ENCODE measurements around the gene DOLPP1.
"Not testable (repeated sequence)": the region's sequence is repeated elsewhere in the genome, so short reads cannot be mapped to it uniquely, and the experiment has no call there.

The DOLPP1 gene

DNA sequence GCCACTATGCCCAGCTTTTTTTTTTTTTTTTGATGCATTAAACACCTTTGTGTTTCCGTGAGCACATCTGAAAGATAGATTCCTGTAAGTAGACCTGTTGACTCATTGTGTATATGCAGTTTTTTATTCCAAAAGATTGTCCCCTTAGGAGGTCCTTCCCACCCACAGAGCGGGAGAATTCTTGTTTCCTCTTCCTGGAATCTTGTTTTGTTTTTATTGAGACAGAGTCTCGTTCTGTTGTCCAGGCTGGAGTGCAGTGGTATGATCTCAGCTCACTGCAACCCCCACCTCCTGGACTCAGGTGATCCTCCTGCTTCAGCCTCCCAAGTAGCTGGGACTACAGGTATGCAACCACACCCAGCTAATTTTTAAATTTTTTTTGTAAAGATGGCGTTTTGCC is 37.9 kb downstream of the DOLPP1 start:
- no peak for DNase-seq

DNA sequence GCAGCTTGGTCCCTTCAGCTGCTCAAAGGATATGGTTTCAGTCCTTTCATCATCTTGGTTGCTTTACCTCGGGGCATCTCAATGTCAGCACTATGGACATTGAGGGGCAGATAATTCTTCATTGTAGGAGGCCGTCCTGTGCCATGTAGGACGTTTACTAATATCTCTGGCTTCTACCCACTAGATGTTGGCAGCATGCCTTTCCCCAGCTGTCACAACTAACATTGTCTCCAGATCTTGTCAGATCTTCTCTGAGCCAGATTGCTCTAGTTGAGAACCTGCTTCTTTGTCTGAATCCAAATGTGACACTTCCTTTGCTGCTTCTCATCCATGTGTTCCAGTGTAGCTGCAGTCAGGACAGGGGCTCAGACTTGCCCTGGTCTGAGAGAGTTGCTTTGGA is 40.6 kb downstream of the DOLPP1 start:
- DNase-seq, result no peak

DNA sequence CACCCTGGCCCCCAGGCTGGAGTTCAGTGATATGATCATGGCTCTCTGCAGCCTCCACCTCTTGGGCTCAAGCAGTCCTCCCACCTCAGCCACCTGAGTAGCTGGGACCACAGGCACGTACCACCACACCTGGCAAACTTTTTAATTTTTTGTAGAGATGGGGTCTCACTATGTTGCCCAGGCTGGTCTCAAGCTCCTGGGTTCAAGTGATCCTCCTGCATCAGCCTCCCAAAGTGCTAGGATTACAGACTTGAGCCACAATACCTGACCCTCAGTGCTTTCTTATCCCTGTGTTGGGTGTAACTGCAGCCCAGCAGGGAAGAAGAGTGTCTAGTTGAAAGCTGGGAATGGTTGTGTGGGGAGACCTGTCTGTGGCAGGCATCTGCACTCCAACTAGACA is 41.2 kb downstream of the DOLPP1 start:
- no peak for DNase-seq

DNA sequence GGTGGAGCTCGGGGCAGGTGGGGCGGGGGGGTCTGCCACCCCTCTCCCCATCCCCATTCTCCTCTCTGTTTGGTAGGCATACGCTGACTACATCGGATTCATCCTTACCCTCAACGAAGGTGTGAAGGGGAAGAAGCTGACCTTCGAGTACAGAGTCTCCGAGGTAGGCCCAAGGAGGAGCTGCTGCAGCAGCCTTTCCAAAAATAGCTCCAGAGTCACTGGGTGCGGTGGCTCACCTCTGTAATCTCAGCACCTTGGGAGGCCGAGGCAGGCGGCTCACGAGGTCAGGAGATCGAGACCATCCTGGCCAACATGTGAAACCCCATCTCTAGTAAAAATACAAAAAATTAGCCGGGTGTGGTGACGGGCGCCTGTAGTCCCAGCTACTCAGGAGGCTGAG is 42.1 kb downstream of the DOLPP1 start:
- not testable (repeated sequence) for DNase-seq

DNA sequence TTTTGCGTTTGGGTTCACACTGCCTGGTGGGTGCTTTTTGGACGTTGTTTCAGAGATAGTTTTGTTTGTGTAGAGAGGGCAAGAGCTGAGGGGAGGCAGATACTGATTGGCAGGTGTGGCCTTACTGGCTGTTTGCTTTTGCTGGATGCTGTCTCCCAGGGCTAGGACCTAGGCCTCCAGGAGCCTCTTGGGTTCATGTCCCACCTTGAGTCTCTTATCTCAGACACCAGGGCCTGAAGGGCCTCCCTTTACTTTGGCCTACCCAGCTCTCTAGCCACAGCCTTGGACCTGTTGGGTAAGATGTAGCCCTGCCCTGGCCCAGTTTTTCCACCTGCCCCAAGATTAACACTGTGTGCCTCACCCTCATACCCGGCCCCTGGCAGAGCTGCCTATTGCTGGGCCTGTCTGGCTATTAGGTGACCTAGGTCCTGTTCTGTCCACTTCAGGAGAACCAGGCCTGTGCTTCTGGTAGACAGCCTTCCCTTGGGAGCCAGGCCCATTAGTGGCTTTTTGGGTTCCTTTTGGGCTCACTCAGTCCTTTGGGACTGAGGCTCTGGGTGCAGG is 43.7 kb downstream of the DOLPP1 start:
- no peak for DNase-seq

DNA sequence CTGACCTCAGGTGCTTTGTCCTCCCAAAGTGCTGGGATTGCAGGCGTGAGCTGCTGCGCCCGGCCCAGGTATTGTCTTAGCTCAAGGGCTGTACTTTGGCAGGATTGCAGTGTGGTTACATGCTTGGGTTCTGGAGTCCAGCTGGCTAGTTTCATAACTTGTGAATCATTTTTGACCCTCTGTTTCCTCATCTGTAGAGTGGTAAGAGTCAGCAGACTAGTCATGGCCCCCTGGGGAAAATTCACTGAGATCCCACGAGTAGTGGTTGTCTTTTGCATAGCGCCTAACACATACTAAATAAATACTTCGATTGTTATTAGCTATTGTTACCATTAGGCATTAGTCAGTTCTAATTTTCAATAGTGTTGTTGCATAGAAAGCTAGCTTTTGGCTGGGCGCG is 44.6 kb downstream of the DOLPP1 start:
- DNase-seq, result no peak

DNA sequence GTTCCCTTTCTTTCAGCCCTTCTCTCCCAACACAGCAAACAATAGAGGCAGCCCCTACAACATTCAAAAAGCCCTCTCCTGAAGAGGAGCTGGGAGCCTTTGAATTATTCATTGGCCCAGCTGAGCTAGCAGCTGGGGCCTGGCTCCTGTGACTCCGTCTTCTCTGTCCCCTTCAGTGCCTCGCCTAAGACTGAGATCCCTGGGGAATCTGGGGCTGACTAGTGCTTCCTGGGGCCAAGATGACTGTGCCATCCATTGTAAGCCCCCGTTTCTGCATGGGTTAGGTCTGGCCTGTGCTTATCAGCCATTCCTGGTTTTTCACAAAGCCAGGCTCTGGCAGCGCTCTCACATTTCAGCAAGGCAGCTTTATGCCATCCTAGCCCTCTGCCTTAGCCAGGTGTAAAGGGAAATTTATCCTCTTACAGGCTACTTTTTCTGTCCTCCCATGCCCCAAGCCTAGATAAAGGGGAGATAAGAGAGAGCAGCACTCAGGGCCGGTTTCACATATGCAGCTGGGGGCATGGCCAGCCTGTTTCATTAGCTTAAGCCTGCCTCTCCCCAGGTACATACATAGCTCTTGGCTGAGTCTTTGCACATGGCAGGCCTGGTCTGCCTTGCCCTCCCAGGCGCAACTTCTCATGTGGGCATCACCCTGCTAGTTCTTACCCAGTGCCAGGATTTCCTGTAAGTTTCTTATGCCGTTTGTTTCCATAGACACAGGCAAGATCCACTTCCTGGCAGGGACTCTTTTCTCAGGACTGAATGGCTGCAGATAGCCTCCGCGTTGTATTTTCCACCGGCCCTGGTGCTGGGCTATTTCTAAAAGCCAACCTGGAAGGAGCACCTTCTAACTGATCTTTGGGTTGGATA is 46.1 kb downstream of the DOLPP1 start:
- no peak for DNase-seq

DNA sequence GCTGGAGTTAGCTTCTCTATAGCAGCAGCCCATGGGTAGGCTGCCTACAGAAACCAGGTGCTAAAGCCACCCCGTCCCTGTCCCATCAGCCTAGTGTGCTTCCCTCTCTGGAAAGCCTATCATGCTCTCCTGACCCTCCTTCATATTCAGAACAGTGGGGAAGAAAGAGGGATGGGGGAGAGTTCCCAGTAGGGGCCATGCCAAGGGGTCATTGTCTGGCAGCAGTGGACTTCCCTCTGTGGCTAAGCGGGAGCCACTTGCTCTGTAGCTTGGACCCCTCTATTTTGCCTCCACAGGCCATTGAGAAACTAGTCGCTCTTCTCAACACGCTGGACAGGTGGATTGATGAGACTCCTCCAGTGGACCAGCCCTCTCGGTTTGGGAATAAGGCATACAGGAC is 47.8 kb downstream of the DOLPP1 start:
- DNase-seq, result no peak

DNA sequence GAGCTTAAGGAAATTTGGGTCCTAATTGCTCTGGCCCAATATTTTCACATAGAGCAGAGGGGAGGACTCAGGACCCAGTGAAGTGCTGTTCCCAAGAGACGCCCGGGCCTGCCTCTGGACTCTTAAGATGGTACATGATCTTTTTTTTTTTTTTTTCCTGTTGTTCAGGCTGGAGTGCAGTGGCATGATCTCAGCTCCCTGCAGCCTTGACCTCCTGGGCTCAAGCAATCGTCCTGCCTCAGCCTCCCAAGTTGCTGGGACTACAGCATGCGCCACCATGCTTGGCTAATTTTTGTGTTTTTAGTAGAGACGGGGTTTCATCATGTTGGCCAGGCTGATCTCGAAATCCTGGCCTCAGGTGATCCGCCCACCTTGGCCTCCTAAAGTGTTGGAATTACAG is 49.4 kb downstream of the DOLPP1 start:
- DNase-seq, result not testable (repeated sequence)

DNA sequence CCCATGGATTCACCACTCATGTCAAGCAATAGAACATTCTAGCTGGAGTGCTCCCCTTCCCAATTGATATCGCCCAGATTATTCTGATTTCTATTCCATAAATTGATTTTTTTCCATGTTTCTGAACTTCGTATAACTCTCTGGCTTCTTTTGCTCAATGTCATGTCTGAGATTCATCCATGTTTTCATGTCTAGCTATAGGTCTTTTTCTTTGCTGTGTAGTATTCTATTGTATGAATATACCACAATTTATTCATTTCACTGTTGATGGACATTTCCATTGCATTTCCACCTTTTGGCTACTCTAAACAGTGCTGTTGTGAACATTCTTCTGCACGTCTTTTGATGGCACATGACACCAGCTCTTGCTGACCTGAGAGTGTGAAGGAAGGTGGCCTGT is 49.9 kb downstream of the DOLPP1 start:
- no peak for DNase-seq

DNA sequence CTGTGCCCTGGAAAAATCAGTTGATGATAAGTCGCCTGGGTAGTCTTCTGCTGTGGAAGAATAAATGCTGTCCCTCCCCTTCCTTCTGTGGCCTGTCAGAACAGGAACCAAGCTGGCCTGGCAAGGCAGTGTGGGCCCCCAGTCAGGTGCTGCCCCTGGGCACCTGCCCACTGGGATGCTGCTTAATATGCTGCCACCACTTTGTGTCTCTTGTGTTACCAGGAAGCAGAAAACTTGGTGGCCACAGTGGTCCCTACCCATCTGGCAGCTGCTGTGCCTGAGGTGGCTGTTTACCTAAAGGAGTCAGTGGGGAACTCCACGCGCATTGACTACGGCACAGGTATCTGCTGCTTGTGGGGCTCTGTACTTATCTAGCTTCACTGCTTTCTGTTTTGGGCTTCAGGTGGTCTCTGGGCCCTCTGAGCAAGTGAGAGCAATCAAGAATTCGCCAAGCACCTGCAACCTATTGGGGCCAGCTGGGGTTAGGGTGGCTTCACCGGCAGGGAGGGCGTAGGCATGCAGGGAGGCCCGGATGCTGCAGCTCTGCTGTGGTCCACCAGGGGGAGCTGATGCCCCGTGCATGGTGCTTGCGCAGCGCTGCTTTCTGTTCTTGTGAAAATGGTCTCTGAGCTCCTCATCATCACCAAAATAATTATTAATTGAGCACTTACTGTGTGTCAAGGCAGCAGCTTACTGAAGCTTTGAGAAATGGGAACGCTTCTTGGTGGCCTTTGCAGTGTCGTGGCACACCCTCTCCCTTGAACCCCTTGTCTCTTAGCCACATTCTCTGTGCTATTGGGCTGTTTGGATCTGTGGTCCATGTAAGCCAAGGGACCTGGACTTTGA is 50.6 kb downstream of the DOLPP1 start:
- DNase-seq, result peak; percentile 83

DNA sequence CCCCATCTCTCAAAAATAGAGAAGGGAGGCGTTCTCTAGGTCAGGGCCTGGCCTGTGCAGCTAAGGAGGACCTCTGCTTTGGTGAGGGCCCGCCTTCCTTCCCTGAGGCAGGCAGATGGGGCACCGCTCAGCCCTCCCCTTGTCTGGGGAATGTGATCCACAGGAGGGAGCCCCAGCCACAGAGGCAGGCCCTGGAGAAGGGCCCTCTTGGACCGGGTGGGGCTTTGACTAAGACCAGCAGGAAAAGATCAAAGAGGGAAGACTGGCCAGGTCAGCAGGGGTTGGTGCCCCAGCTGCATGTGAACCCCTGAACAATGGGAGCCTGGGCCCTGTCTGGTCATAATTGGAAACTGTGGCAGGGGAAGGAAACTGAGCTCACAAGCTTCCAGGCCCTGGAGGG is 52.2 kb downstream of the DOLPP1 start:
- no peak for DNase-seq

DNA sequence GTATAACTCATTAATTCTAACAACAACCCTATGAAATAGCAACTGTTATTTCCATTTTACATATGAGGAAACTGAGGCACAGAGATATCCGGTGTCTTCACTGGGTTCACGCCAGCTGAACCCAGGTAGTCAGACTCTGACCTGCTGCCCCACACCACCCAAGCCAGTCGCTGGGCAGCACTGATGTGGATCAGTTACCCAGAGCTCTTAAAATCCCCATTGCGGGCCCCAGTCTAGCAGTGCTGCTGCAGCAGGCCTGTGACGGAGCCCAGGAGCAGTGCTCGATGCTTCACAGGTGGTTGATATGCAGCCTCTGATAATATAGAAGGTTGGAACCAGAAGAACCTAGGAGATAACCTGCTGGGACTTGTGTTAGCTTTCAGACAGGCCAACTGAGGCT is 54.6 kb downstream of the DOLPP1 start:
- no peak for DNase-seq

DNA sequence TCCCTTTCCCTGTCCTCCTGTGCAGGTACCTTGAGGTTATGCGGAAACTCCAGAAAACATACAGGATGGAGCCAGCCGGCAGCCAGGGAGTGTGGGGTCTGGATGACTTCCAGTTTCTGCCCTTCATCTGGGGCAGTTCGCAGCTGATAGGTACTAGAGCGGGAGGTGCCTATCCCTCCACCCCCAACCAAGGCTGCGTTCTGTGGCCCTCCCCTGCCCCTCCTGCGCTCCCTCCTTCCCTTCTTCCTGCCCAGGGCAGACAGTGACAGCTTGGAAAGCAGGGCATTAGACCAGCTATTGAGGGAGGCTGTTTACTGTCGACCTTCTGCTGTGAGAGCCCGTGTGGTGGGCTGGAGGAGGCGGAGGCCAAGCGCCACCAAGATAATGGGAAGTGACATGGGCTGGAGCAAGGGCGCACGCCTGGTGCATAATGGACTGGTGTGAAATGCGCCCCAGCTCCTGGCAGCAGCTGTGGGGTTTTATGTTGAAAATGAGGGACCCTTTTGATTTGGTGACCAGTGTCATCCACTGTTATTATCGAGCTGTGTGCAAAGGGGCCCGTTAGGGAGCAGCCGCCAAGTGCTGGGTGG is 55.6 kb downstream of the DOLPP1 start:
- DNase-seq, result no peak

DNA sequence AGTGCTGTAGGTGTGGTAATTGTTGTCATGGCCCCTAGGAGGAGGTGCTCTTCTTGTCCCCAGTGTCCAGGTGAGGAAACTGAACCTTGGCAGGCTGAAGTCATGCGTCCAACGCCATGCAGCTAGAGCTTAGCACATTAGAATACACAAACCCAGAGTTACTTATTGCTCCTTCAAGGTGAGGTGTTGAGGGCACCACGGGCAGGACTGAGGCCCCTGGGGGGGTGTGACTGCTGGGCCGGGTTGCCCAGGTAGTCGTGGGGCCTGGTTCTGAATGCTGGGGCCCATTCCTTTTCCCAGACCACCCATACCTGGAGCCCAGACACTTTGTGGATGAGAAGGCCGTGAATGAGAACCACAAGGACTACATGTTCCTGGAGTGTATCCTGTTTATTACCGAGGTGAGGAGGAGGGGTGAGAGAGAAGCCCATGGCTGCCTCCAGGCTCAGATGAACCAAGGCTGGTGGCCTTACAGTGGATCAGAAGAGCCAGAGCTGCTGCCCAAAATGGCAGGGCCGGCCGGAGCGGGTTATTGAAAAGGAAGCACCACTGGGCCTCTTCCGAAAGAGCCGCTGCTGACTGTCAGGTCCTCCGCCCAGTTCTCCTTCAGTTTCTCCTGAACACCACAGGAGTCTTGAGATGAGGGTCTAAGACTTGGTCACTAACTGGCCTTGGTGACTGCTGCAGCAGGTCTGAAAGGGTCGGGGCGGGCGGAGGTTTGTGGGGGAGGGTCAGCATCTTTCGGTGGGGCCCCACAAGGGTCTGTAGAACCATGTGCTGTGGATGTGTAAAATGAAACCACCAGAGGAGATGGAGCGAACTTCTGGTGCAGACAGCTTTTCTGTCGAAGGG is 56.6 kb downstream of the DOLPP1 start:
- DNase-seq, result no peak

DNA sequence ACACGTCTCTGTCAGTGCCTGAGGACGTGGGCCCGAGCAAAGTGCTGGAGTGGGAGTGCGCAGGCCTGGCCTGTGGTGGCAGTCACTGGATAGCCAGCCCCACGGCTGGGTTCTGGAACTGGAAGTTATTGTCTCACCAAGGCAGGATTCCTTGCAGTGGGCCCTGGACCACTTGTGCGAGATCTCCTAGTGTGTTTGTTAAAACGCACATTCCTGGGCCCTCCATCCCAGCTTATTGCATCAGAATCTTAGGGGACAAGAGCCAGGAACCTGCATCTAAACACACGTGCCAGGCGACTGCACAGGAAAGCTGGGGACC is 57.2 kb downstream of the DOLPP1 start:
- no peak for DNase-seq

DNA sequence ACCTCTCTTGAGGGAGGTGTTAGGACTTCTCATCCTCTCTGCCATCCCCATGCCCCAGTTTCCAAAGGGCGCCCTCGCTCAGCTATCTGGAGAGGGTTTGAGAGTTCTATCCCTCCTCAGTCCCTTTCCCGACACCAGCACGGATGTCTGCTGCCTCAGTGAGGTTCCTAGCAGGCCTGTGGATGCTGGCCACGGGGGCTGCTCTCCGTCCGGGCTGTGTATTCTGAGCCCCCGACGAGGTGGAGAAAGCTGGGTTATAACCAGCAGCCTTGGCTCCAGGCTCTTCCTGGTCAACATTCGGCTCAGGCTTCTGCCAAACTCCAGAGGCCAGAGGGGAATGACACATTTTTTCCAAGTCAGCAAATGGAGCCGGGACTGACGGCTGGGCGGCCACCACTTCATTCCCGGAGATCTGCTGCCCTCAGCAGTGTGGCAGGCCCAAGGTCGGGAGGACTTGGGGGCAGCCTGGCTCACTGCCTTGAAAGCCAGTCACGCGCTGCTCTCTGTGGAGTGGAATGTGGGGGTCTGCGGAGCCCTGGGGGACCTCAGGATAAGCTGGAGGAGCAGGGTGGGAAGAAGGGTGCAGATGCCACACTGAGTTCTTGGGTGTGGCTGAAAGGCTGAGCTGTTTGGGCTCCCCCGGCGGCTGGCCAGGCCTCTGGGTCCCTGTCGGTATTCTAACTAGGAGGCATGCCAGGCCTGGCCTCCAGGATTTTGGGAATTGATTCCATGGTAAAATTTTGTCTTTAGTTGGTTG is 57.7 kb downstream of the DOLPP1 start:
- DNase-seq, result no peak

DNA sequence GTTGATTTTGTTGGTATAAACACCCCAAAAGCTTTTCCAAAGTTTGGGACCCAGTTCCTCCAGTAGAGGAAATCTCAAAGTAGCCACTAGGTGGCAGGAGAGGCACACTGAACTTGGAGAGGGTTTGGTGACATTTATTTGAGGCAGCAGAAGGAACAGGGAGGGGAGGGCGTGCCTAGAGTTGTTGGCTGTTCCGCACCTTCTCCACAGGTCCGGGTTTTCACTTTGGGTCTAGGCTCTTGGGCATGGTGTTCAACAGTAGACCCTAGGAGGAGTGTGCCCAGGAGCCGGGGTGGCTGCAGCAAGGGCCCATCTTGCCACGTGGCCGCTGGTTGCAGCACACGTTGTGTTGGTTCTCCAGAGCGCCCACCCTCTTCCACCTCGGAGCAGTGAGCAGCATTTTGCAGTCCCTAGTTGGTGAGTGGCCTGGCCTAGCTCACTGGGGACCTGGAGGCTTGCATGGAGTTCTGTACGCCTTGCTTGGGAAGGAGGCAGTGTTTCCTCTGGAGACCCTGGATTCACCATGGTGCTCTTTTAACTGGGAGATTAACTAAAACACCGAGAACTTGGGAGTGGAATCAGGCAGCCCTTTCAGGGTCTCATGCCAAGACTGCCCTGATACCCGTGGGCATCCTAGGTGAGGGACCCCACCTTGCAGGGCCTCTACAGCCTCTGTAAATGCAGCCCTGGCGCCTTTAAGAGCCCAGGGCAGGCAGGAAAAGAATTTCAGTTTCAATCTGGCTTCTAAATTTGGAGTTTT is 58.5 kb downstream of the DOLPP1 start:
- DNase-seq, result peak; percentile 88

DNA sequence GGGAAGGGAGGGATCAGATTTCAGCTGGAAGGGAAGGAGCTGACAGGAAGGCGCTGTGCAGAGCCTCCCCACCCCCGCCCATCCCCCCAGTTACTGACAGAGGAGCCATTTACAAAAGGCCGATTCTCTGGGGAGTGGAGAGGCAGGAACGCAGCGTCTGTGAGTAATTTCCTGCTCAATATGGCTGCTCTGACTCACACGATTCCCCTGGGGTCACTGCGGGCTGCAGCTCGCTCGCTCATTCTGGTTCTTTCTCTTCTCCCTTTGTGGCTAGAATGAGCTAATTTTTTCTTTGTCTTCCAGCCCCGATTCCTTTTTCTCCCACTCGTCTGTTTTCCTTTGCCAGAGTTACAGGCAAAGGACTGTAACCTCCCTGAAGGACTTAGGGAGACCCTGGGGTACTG is 59.1 kb downstream of the DOLPP1 start:
- peak; percentile 94 for DNase-seq
